Suprapubic skin (tissue), 4 donors: ENCODE measurements around the gene SLC26A8.

ENCODE experiments used
- CTCF ChIP-seq, 2 donors: fragments of 200-600 bp in 1 of 2; fragments of 450-650 bp in 1 of 2; sonication (generic) in 1 of 2; IDR thresholded peaks; one replicate each; pipeline ENCODE4 v1.5.1; 2016 to 2019; ENCODE audit warnings: antibody characterized with exemption in 2 of 2, mild to moderate bottlenecking in 1 of 2, moderate library complexity in 1 of 2
- EP300 ChIP-seq: sonication (generic); formaldehyde crosslinking; IDR thresholded peaks from one replicate; pipeline ENCODE4 v1.6.1; 2017; ENCODE audit warnings: antibody characterized with exemption
- POLR2A ChIP-seq, 2 donors: fragments of 450-650 bp; IDR thresholded peaks; one replicate each; pipeline ENCODE4 v1.6.1; 2017; ENCODE audit warnings: antibody characterized with exemption in 2 of 2, mild to moderate bottlenecking in 2 of 2, moderate library complexity in 2 of 2
- POLR2AphosphoS5 ChIP-seq, 3 donors: sonication (generic); formaldehyde crosslinking; IDR thresholded peaks; one replicate each; pipeline ENCODE4 v1.6.1; 2017; ENCODE audit warnings: antibody characterized with exemption in 3 of 3

- no peak for TF ChIP-seq CTCF (IDR thresholded peaks at IDR 0.05)
- TF ChIP-seq POLR2A (IDR thresholded peaks at IDR 0.05), result no peak
- TF ChIP-seq EP300, result no peak
- TF ChIP-seq POLR2AphosphoS5 (IDR thresholded peaks at IDR 0.05), result no peak
These were observed 94.8 kb downstream of the SLC26A8 start for GRCh38 chr6:35929601-35930000.
